Measurements from ENCODE around the gene GDF10.

DNA sequence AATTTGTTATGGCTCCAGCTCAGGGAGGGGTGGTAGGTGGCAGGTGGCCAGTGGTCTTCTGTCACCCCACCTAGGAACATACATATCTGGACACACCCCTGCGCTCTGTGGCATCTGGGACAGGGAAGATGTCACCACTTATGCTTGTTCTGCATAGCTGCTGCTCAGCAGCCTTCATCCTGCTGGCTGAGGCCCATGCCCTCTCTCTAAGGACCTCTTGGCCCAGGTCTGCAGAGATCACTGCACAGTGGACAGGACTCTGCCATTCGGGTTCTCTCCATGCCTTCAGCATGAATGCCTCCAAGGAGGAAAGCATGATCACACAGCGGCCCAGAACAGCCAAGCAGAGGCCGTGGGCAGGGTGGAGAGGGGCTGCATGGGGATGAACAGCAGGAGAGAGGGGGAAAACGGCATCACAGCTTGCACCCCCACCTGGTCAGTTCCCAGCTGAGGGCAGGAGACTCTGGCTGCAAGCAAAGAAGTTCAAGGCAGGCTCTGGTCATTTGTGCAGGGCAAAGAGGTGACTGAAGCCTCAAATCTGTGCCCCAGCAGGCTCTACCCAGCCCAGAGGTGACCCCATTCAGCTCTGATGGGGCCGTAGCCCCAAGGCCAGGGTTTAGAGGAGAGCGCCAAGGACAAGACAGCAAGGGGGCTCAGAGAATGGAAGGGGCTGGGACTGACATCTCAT is 47.8 kb upstream of the GDF10 start:
- no peak for TF ChIP-seq POLR2AphosphoS5 (IDR thresholded peaks at IDR 0.05)
- no peak for TF ChIP-seq CTCF (IDR thresholded peaks at IDR 0.05)
- TF ChIP-seq POLR2A (IDR thresholded peaks at IDR 0.05) = no peak
